Sigmoid colon (tissue), 4 donors: ENCODE data around the gene AGBL1.
A peak's percentile ranks its signal among the peaks of the same experiment; 100 is the strongest.

Source experiments
- EP300 ChIP-seq, 4 donors: sonication (generic); formaldehyde crosslinking; IDR thresholded peaks; one replicate each; pipeline ENCODE4 v1.6.1; 2017; ENCODE audit warnings: antibody characterized with exemption in 4 of 4
- POLR2A ChIP-seq, 2 donors: fragments of 450-650 bp; IDR thresholded peaks; one replicate each; pipeline ENCODE4 v1.6.1; 2016; ENCODE audit warnings: antibody characterized with exemption in 2 of 2, mild to moderate bottlenecking in 2 of 2, moderate library complexity in 2 of 2
- TF ChIP-seq, protein P1 (sequence below), 4 experiments: fragments of 450-650 bp in 3 of 4; fragments of 200-600 bp in 1 of 4; IDR thresholded peaks; one replicate each; pipeline ENCODE4 v1.5.1; 2016 to 2019; ENCODE audit warnings: antibody characterized with exemption in 4 of 4, mild to moderate bottlenecking in 3 of 4, moderate library complexity in 2 of 4

DNA sequence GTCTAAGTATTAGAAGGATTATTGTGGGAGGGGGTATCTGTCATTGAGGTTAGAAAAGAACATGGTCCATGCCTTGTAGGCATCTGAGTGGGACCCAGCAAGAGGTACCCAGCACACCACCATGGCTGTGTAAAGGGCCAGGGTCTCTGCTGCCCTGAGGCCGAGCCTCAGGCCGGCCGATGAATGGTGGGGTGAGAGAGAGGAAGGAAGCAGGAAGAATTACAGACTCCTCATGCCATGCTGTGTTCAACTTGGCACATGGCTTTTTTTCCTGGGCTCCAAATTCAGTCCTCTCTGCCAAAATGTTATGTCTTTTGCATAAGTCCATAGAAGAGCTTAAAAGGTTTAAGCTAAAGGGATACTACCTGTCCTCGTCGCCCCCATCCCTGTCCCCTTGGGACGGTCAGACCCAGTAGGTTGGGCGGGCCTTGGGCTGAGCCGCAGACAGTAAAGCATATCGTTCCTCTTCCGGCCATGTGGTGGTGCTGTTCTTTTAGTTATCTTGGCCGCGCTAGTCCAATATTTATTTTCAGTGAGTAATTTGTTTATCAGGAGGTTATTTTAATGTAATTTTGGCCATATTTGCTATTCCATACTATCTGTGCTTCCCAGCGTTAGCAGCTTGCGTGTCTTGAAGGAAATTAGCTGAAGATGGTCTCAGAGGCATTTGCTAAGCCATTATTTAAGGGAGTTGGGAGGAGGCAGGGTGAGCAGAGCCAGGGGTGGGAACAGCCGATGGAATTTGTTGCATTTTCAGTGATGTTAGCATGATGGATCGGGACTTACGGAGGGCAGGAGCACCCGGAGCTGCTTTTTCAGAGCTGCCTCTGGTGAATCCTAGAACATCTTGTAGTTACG lies 152.4 kb downstream of the AGBL1 start:
- TF ChIP-seq, protein P1, sequence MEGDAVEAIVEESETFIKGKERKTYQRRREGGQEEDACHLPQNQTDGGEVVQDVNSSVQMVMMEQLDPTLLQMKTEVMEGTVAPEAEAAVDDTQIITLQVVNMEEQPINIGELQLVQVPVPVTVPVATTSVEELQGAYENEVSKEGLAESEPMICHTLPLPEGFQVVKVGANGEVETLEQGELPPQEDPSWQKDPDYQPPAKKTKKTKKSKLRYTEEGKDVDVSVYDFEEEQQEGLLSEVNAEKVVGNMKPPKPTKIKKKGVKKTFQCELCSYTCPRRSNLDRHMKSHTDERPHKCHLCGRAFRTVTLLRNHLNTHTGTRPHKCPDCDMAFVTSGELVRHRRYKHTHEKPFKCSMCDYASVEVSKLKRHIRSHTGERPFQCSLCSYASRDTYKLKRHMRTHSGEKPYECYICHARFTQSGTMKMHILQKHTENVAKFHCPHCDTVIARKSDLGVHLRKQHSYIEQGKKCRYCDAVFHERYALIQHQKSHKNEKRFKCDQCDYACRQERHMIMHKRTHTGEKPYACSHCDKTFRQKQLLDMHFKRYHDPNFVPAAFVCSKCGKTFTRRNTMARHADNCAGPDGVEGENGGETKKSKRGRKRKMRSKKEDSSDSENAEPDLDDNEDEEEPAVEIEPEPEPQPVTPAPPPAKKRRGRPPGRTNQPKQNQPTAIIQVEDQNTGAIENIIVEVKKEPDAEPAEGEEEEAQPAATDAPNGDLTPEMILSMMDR (IDR thresholded peaks at IDR 0.05), result peak; percentile 4 to 33 (median 29)
- TF ChIP-seq POLR2A (IDR thresholded peaks at IDR 0.05) (no peak), EP300 (IDR thresholded peaks at IDR 0.05) (no peak)
